Measurements from ENCODE around the gene HSPA14.
"Not testable (repeated sequence)": the region's sequence is repeated elsewhere in the genome, so short reads cannot be mapped to it uniquely, and the experiment has no call there.

HSPA14 gene

DNA sequence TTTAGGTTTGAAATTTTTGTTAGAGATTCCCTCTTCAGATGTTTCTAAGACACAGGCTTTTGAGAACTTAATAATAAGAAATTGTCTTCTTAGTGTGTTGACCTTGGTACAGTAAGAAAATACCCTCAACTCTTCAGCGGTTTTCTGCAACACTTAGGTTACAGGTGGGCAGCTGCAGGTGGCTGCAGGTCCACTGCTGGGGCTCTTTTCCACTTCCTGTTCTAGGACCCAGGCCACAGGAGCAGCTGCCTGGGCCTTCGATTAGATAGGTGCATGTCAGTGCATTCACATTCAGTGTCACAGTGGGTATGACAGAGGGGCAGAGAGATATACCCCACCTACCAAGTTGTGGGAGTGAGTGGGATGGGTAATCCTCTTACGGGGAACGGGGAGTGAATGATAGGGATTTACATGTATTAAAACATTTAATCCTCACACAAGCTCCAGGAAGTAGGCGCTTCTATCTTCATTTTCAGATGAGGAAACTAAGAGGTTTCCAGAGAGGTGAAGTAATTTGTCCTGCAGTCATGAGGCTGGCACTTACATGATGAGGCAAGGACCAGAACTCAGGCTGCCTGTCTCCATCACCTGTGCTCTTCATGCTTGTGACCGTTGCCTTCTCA, 20.3 kb downstream of the HSPA14 start:
- H3K4me3 ChIP-seq (ENCODE audit: low read depth, low read length), result no peak overlapping the region
- TF ChIP-seq CTCF (IDR thresholded peaks at IDR 0.05; ENCODE audit: borderline replicate concordance, insufficient read depth, low read depth, low read length), result no peak

DNA sequence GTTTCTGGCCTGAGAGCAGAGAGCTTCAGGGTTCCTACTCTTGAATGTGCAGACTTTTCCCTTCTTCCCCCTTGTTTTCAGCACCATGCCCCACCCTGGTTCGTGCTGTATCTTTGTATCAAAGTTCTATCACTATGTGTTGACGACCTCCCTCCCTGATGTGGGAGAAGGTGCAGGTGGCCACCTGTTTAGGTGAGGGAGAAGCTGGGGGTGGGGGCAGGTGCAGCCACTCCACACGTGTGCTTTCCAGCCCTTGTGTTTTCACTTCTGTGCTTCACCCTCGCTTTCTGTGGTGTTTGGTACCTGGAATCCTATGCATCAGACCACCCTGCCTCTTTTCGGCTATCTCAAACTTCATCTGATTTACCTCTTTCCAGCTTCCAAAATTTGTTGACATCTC, 20.9 kb downstream of the HSPA14 start:
- TF ChIP-seq CTCF (IDR thresholded peaks at IDR 0.05; ENCODE audit: borderline replicate concordance, insufficient read depth, low read depth, low read length), result no peak
- no peak overlapping the region for H3K4me3 ChIP-seq (ENCODE audit: low read depth, low read length)

GRCh38 chr10:14859775-14860174, 21.7 kb downstream of the HSPA14 start:
- no peak for TF ChIP-seq CTCF (IDR thresholded peaks at IDR 0.05; ENCODE audit: borderline replicate concordance, insufficient read depth, low read depth, low read length)
- H3K4me3 ChIP-seq (ENCODE audit: low read depth, low read length), result no peak overlapping the region

DNA sequence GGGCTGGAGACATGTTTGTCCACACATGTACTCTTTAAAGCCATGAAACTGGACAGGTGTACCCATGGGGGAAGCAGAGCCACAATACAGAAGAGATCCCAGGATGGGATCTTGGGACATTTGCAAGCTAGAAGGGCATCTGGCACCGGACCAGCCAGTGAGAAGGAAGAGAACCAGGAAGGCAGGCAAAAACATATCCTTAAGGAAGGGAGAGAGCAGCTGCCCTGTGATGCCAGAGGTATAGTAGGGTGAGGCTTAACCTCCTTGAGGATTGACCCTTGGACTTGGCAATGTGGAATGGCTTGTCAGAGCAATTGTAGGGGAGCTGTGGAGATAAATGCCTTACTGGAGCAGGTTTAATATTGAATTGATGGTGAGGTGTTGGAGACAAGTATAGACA, 22.7 kb downstream of the HSPA14 start:
- TF ChIP-seq CTCF (IDR thresholded peaks at IDR 0.05; ENCODE audit: borderline replicate concordance, insufficient read depth, low read depth, low read length), result no peak
- no peak overlapping the region for H3K4me3 ChIP-seq (ENCODE audit: low read depth, low read length)

GRCh38 chr10:14864466-14864865, 26.4 kb downstream of the HSPA14 start:
- H3K4me3 ChIP-seq (ENCODE audit: low read depth, low read length), result not testable (repeated sequence)

- not testable (repeated sequence) for H3K4me3 ChIP-seq (ENCODE audit: low read depth, low read length)
Observed at GRCh38 chr10:14864871-14865270, 26.8 kb downstream of the HSPA14 start.

DNA sequence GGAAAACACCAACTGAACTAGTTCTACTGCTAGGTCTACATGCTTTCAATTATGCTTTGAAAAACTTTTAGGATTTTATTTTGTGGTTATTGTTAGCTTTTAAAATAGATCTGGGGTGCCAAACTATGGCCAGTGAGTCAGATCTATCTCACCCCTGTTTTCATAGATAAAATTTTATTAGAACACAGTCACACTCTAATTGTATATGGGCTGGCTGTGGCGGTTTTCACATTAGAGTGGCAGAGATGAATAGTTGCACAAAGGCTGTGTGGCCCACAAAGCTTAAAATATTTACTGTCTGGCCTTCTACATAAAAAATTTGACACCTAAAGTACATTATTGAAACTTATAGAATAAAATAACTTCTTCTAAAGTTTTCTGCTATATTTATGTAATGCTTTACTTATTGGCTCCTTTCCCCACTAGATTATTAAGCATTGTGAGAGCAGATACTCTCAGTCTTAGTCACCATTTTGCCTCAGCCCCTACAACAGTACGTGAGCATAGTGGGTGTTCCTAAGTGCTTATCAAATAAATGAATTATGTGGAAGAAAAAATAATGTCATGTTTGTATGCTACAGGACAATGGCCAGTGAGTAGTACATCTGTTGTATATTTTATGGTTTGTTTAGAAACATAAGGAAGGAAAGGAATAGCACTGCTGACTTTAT, 35.1 kb downstream of the HSPA14 start:
- no peak overlapping the region for H3K4me3 ChIP-seq (ENCODE audit: low read depth, low read length)
- TF ChIP-seq CTCF (IDR thresholded peaks at IDR 0.05; ENCODE audit: borderline replicate concordance, insufficient read depth, low read depth, low read length), result no peak

DNA sequence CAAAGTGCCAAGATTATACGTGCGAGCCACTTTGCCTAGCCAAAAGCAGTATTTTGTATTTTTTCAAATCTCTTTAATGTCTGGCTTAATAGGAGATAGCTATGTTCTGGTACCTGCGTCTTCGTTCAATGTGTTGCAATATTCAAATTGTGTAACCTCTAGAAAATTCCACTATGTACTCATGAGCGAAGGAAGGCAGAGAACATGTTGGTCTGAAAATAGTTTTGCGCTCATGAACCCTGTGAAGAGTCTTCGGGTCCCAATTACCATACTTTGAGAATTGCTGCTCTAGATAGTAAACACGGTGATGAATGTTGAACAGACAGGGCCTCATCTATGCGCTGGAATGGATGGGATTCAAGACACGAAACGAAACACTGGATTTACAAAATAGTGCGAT, 37.8 kb downstream of the HSPA14 start:
- H3K4me3 ChIP-seq (ENCODE audit: low read depth, low read length), result no peak overlapping the region
- no peak for TF ChIP-seq CTCF (IDR thresholded peaks at IDR 0.05; ENCODE audit: borderline replicate concordance, insufficient read depth, low read depth, low read length)

Data from GM12875 (cell line).